ENCODE data around the gene CD55. TPM values are rescaled to one million over a fixed set of nuclear protein-coding genes. Genes with fewer than 3 reads are reported as not detected.

Gene CD55
- total RNA-seq, 1 experiment from 2014 or later: 17.3 TPM

DNA sequence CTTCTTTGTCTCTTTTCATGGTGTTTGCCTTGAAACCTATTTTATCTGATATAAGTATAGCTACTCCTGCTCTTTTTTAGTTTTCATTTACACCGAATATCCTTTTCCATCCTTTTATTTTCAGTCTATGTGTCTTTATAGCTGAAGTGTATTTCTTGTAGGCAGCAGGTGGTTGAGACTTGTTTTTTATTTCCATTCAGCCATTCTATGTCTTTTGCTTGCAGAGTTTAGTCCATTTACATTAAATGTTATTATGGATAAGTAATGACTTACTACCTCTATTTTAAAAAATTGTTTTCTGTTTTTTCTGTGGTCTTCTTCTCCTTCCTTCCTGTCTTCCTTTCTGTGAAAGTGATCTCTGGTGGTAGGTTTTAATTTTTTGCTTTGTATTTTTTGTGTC lies 45.0 kb upstream of the CD55 start:
- Histone ChIP-seq H2BK12ac (ENCODE audit: insufficient read length, low read depth, low read length) (no peak overlapping the region), H2AK5ac (ENCODE audit: insufficient read length, low read length) (no peak overlapping the region), H2BK20ac (ENCODE audit: low read depth, low read length, poor library complexity, severe bottlenecking) (no peak overlapping the region), H4K91ac (ENCODE audit: insufficient read length, low read depth, low read length) (no peak overlapping the region), H3T11ph (ENCODE audit: low read length) (no peak overlapping the region), H3K23me2 (ENCODE audit: insufficient read length, low read depth, low read length, poor library complexity, severe bottlenecking) (no peaks in the 10 kb centered on the region), H3K56ac (ENCODE audit: insufficient read length, low read depth, low read length) (no peak overlapping the region), H3K18ac (ENCODE audit: insufficient read length, low read depth, low read length) (no peak overlapping the region), H2BK5ac (ENCODE audit: insufficient read length, low read length) (no peak overlapping the region), H3K27ac (ENCODE audit: insufficient read length, low read depth, low read length) (no peak overlapping the region), H2BK15ac (ENCODE audit: low read depth, low read length) (no peak overlapping the region), H3K79me1 (ENCODE audit: insufficient read depth, low read depth, low read length, poor library complexity, severe bottlenecking) (no peaks in the 10 kb centered on the region), H3K23ac (ENCODE audit: insufficient read length, low read depth, low read length) (no peak overlapping the region), H3K9ac (ENCODE audit: extremely low read depth, insufficient read length, low read length) (no peak overlapping the region), H3K4ac (ENCODE audit: low read depth, low read length) (no peak overlapping the region), H4K5ac (ENCODE audit: insufficient read length, low read depth, low read length) (no peak overlapping the region), H4K20me1 (ENCODE audit: control insufficient read depth, insufficient read depth, insufficient read length) (no peaks in the 10 kb centered on the region), H4K8ac (replicated peaks; ENCODE audit: insufficient read length, low read depth, low read length) (no peak overlapping the region), H3K79me2 (ENCODE audit: insufficient read depth, low read length) (no peaks in the 10 kb centered on the region), H3K4me2 (ENCODE audit: insufficient read depth, insufficient read length, low read length) (no peak overlapping the region), H2BK120ac (ENCODE audit: low read depth, low read length, poor library complexity, severe bottlenecking) (no peak overlapping the region), H3K9me3 (ENCODE audit: control insufficient read depth, low read depth, low read length) (no peaks in the 10 kb centered on the region), H3K14ac (ENCODE audit: insufficient read depth, low read length) (no peak overlapping the region), H2AFZ (ENCODE audit: low read length) (no peak overlapping the region), H3K27me3 (ENCODE audit: insufficient read depth, low read length) (no peaks in the 10 kb centered on the region), H3K4me1 (ENCODE audit: insufficient read depth, low read length) (no peaks in the 10 kb centered on the region)
- H3K27ac Mint-ChIP-seq: no peak overlapping the region
- DNase-seq: no peak
- no peak overlapping the region for H3K4me3 Mint-ChIP-seq
- TF ChIP-seq, protein P1, sequence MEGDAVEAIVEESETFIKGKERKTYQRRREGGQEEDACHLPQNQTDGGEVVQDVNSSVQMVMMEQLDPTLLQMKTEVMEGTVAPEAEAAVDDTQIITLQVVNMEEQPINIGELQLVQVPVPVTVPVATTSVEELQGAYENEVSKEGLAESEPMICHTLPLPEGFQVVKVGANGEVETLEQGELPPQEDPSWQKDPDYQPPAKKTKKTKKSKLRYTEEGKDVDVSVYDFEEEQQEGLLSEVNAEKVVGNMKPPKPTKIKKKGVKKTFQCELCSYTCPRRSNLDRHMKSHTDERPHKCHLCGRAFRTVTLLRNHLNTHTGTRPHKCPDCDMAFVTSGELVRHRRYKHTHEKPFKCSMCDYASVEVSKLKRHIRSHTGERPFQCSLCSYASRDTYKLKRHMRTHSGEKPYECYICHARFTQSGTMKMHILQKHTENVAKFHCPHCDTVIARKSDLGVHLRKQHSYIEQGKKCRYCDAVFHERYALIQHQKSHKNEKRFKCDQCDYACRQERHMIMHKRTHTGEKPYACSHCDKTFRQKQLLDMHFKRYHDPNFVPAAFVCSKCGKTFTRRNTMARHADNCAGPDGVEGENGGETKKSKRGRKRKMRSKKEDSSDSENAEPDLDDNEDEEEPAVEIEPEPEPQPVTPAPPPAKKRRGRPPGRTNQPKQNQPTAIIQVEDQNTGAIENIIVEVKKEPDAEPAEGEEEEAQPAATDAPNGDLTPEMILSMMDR (conservative IDR thresholded peaks at IDR 0.05): no peak
- H3K27me3 Mint-ChIP-seq (ENCODE audit: low read depth): no peaks in the 10 kb centered on the region
- peaks cover 3 to 23% of the 10 kb centered on the region in 2 experiments for H3K9me3 Mint-ChIP-seq
- no peaks in the 10 kb centered on the region for H3K4me1 Mint-ChIP-seq
- no CpG with 5 or more reads among the region's 1 CpG for WGBS (ENCODE audit: extremely low coverage, insufficient read length, low lambda C conversion rate)
- peaks cover 0 to 5% (median 0%) of the 10 kb centered on the region in 3 experiments; a peak in 2 of 7 replicates for H3K36me3 Mint-ChIP-seq (ENCODE audit: insufficient read depth in 1 of 3, low read depth in 3 of 3)
